PC-3 (cell line): ENCODE results near the gene CIDEB. TPM values are rescaled to one million over a fixed set of nuclear protein-coding genes. Genes with fewer than 3 reads are reported as not detected.

Experiments
- ATAC-seq: fragments of 200-7000 bp; cut with Tn5 transposase; 2 replicates; pipeline ENCODE4 v1.9.1; 2020; ENCODE audit warnings: mild to moderate bottlenecking, moderate library complexity
- BruUV-seq: library from RNA; stranded (reverse); fragments of 400-500 nt; replicated peaks from 2 replicates; lab custom pipeline; 2021; lab: Mats Ljungman, UMichigan
- CTCF ChIA-PET: fragments of 300-600 bp; sonication (Branson Sonifier 250); formaldehyde crosslinking; loops from one replicate; lab custom pipeline; 2022; ENCODE audit warnings: antibody characterized with exemption; lab: Charles Lee
- POLR2A ChIA-PET: fragments of 300-600 bp; sonication (Branson Sonifier 250); formaldehyde crosslinking; loops from one replicate; lab custom pipeline; 2022; ENCODE audit warnings: antibody characterized with exemption; ENCODE audit not compliant: unreplicated experiment; lab: Charles Lee
- DNase-seq: peaks from one replicate; pipeline ENCODE4 v3.0.0-alpha.2; 2015
- H2AFZ ChIP-seq: fragments of 300-600 bp; sonication (generic); 2 replicates; pipeline ENCODE4 v1.6.0; 2016; ENCODE audit warnings: antibody characterized with exemption, low read length
- H3F3A ChIP-seq: fragments of 300-600 bp; sonication (generic); one replicate; pipeline ENCODE4 v1.6.0; 2017; ENCODE audit warnings: antibody characterized with exemption, low read length, control low read depth, mild to moderate bottlenecking; ENCODE audit not compliant: unreplicated experiment
- H3K27ac ChIP-seq: fragments of 300-600 bp; sonication (generic); 2 replicates; pipeline ENCODE4 v1.5.1; 2016; ENCODE audit warnings: mild to moderate bottlenecking, low read length
- H3K27me3 ChIP-seq: fragments of 300-600 bp; sonication (generic); 2 replicates; pipeline ENCODE4 v1.6.1; 2016; ENCODE audit warnings: low read length, mixed read lengths
- H3K36me3 ChIP-seq: fragments of 300-600 bp; sonication (generic); 2 replicates; pipeline ENCODE4 v1.6.1; 2016; ENCODE audit warnings: low read depth, mixed run types, low read length, mixed read lengths
- H3K4me1 ChIP-seq: fragments of 300-600 bp; sonication (generic); 2 replicates; pipeline ENCODE4 v1.5.1; 2016; ENCODE audit warnings: low read length; ENCODE audit not compliant: insufficient read depth
- H3K4me2 ChIP-seq: fragments of 300-600 bp; sonication (generic); 2 replicates; pipeline ENCODE4 v1.6.0; 2016; ENCODE audit warnings: low read length
- H3K4me3 ChIP-seq: fragments of 300-600 bp; sonication (generic); 2 replicates; pipeline ENCODE4 v1.5.1; 2016; ENCODE audit warnings: mild to moderate bottlenecking, low read length, mixed read lengths
- H3K79me2 ChIP-seq: fragments of 300-600 bp; sonication (generic); 2 replicates; pipeline ENCODE4 v1.6.1; 2017; ENCODE audit warnings: low read length, mixed read lengths
- H3K9ac ChIP-seq: fragments of 300-600 bp; sonication (generic); 2 replicates; pipeline ENCODE4 v1.6.0; 2016; ENCODE audit warnings: mild to moderate bottlenecking, low read length
- H3K9me2 ChIP-seq: fragments of 300-600 bp; sonication (generic); replicated peaks from 2 replicates; pipeline ENCODE4 v1.6.1; 2016; ENCODE audit warnings: mixed run types, low read length, mixed read lengths
- H3K9me3 ChIP-seq: fragments of 300-600 bp; sonication (generic); 2 replicates; pipeline ENCODE4 v1.6.1; 2016; ENCODE audit warnings: low read length, mixed read lengths
- H4K20me1 ChIP-seq: fragments of 300-600 bp; sonication (generic); 2 replicates; pipeline ENCODE4 v1.6.1; 2016; ENCODE audit warnings: low read length, mixed read lengths
- EZH2 ChIP-seq: fragments of 300-600 bp; sonication (generic); IDR thresholded peaks from one replicate; pipeline ENCODE4 v1.6.1; 2017; ENCODE audit warnings: antibody characterized with exemption, mild to moderate bottlenecking, low read length; ENCODE audit not compliant: unreplicated experiment
- EZH2phosphoT487 ChIP-seq: fragments of 300-600 bp; sonication (generic); IDR thresholded peaks from 2 replicates; pipeline ENCODE4 v1.6.1; 2018; ENCODE audit warnings: mild to moderate bottlenecking, antibody characterized with exemption, low read length, borderline replicate concordance
- intact Hi-C: fragments of 100-400 bp; cut with micrococcal nuclease; formaldehyde crosslinking; loops from 2 replicates; pipeline ENCODE4 v1.9.0; 2023
- total RNA-seq: library from RNA; depleted of rRNA; stranded (reverse); fragments of >200 nt; gene quantifications from 2 replicates; pipeline ENCODE4 v1.2.3, GENCODE V29; 2014
- TF ChIP-seq, protein P1 (sequence below): fragments of 300-600 bp; sonication (generic); conservative IDR thresholded peaks from 2 replicates; pipeline ENCODE4 v1.5.1; 2017; ENCODE audit warnings: antibody characterized with exemption, low read depth, mild to moderate bottlenecking, low read length

CIDEB gene
- total RNA-seq, 1 experiment from 2014 or later = not detected

- TF ChIP-seq, protein P1, sequence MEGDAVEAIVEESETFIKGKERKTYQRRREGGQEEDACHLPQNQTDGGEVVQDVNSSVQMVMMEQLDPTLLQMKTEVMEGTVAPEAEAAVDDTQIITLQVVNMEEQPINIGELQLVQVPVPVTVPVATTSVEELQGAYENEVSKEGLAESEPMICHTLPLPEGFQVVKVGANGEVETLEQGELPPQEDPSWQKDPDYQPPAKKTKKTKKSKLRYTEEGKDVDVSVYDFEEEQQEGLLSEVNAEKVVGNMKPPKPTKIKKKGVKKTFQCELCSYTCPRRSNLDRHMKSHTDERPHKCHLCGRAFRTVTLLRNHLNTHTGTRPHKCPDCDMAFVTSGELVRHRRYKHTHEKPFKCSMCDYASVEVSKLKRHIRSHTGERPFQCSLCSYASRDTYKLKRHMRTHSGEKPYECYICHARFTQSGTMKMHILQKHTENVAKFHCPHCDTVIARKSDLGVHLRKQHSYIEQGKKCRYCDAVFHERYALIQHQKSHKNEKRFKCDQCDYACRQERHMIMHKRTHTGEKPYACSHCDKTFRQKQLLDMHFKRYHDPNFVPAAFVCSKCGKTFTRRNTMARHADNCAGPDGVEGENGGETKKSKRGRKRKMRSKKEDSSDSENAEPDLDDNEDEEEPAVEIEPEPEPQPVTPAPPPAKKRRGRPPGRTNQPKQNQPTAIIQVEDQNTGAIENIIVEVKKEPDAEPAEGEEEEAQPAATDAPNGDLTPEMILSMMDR = peak; percentile 38; the same call in 1 of the 2 replicates
- no peak for TF ChIP-seq EZH2phosphoT487
- peak overlapping the region; percentile 29 for H3K4me2 ChIP-seq
- ChIA-PET POLR2A (no interaction called here), CTCF (interaction anchor here (1.0 kb wide), 1 partner anchor 31 kb away, joined by 7 read pairs; the partner anchor contains the start of gene TINF2)
- BruUV-seq = no TSS peak
- no peaks in the 10 kb centered on the region for H3K79me2 ChIP-seq
- H3K27me3 ChIP-seq = no peaks in the 10 kb centered on the region
- DNase-seq = peak; percentile 16
- peak overlapping the region; percentile 29; the same call in 1 of the 2 replicates for H3K27ac ChIP-seq
- intact Hi-C loops = no loop called here
- H4K20me1 ChIP-seq = no peaks in the 10 kb centered on the region
- H3K36me3 ChIP-seq = no peaks in the 10 kb centered on the region
- no peak overlapping the region for H3K9ac ChIP-seq
- no peaks in the 10 kb centered on the region for H3K9me2 ChIP-seq
- no peak for ATAC-seq
- H3K4me1 ChIP-seq = peaks cover 21% of the 10 kb centered on the region
- H3K4me3 ChIP-seq = no peak overlapping the region
- no peaks in the 10 kb centered on the region for H3F3A ChIP-seq
- no peaks in the 10 kb centered on the region for H3K9me3 ChIP-seq
- peak overlapping the region; percentile 27; the same call in 1 of the 2 replicates for H2AFZ ChIP-seq
Observed at GRCh38 chr14:24273422-24273998, 34.3 kb downstream of the CIDEB start.

DNA sequence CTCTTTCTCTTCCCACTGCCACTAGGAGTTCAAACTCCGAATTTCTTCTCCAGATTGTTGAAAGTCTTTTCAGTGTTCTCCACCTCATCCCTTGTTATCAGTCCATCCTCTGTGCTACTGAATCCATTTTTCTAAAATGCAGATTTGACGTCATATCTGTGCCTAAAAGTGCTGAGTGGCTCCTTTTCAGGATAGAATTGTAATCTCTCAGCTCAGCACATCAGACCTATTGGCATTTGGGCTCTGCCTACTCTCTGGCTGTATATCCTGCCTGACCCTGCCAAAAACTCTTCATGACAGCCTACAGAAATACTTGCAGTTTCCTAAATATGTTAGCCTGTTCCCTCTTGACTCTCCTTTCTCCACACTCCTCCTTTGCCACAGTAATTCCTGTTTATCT is 35.3 kb downstream of the CIDEB start:
- POLR2A ChIA-PET = no interaction called here
- Histone ChIP-seq H3K4me2 (no peak overlapping the region), H3K27ac (no peak overlapping the region), H3K36me3 (no peaks in the 10 kb centered on the region), H3K9me2 (no peaks in the 10 kb centered on the region), H3K27me3 (no peaks in the 10 kb centered on the region), H3K4me1 (peaks cover 21% of the 10 kb centered on the region), H3K79me2 (no peaks in the 10 kb centered on the region), H3F3A (no peaks in the 10 kb centered on the region), H4K20me1 (no peaks in the 10 kb centered on the region), H3K9me3 (no peaks in the 10 kb centered on the region), H3K9ac (no peak overlapping the region), H3K4me3 (no peak overlapping the region), H2AFZ (no peak overlapping the region)
- intact Hi-C loops = no loop called here
- CTCF ChIA-PET = no interaction called here
- no peak for ATAC-seq
- no TSS peak for BruUV-seq
- TF ChIP-seq EZH2 (no peak), EZH2phosphoT487 (no peak)
- TF ChIP-seq, protein P1 = no peak
- DNase-seq = no peak

- H3K36me3 ChIP-seq = no peaks in the 10 kb centered on the region
- H3K4me2 ChIP-seq = peak overlapping the region; percentile 98
- no peaks in the 10 kb centered on the region for H3K27me3 ChIP-seq
- no peaks in the 10 kb centered on the region for H3K9me2 ChIP-seq
- no peaks in the 10 kb centered on the region for H3K79me2 ChIP-seq
- no peak overlapping the region for H3K27ac ChIP-seq
- BruUV-seq = TSS peak; percentile 56
- TF ChIP-seq, protein P1 = no peak
- TF ChIP-seq EZH2phosphoT487 (no peak), EZH2 (no peak)
- H2AFZ ChIP-seq = peak overlapping the region; percentile 99
- H4K20me1 ChIP-seq = no peaks in the 10 kb centered on the region
- no peaks in the 10 kb centered on the region for H3K9me3 ChIP-seq
- intact Hi-C loops = loop anchor here (2.0 kb wide), 2 partner anchors 25 to 29 kb away; partner anchors contain the start of gene TINF2
- ChIA-PET POLR2A (interaction anchor here (0.6 to 0.7 kb wide), 3 partner anchors 8 to 30 kb away, joined by 3 to 6 read pairs (median 6); partner anchors contain the start of gene TINF2), CTCF (interaction anchor here (0.6 to 1.5 kb wide), 3 partner anchors 25 to 30 kb away, joined by 3 to 9 read pairs (median 5); partner anchors contain the start of genes DHRS1, NOP9 and TINF2)
- peak overlapping the region; percentile 99 for H3K4me3 ChIP-seq
- H3K9ac ChIP-seq = peak overlapping the region; percentile 99; the same call in 1 of the 2 replicates
- H3K4me1 ChIP-seq = peaks cover 21% of the 10 kb centered on the region
- no peaks in the 10 kb centered on the region for H3F3A ChIP-seq
- ATAC-seq = no peak
- no peak for DNase-seq
Observed at GRCh38 chr14:24271834-24272263, 35.9 kb downstream of the CIDEB start.
